ENCODE measurements around the gene HSD17B1.

HSD17B1 gene

GRCh38 chr17:42581744-42582270 is 29.1 kb downstream of the HSD17B1 start:
- TF ChIP-seq CTCF (IDR thresholded peaks at IDR 0.05; ENCODE audit: unreplicated experiment in 3 of 3) = no peak
- Mint-ChIP-seq H3K4me1 (peaks cover 15% of the 10 kb centered on the region), H3K27me3 (ENCODE audit: low read depth) (peaks cover 3% of the 10 kb centered on the region), H3K27ac (no peak overlapping the region), H3K36me3 (ENCODE audit: low read depth) (peaks cover 38% of the 10 kb centered on the region), H3K4me3 (no peak overlapping the region), H3K9me3 (no peaks in the 10 kb centered on the region)

- TF ChIP-seq CTCF (IDR thresholded peaks at IDR 0.05; ENCODE audit: unreplicated experiment in 3 of 3) = no peak
- Mint-ChIP-seq H3K27me3 (ENCODE audit: low read depth) (peaks cover 3% of the 10 kb centered on the region), H3K4me1 (no peaks in the 10 kb centered on the region), H3K9me3 (no peaks in the 10 kb centered on the region), H3K4me3 (no peak overlapping the region), H3K27ac (no peak overlapping the region), H3K36me3 (ENCODE audit: low read depth) (peaks cover 57% of the 10 kb centered on the region)
Observed at GRCh38 chr17:42584880-42585279, 32.2 kb downstream of the HSD17B1 start.

- peaks cover 1% of the 10 kb centered on the region for H3K27me3 Mint-ChIP-seq (ENCODE audit: low read depth)
- no peaks in the 10 kb centered on the region for H3K9me3 Mint-ChIP-seq
- no peak for TF ChIP-seq CTCF (IDR thresholded peaks at IDR 0.05; ENCODE audit: unreplicated experiment in 3 of 3)
- no peak overlapping the region for H3K4me3 Mint-ChIP-seq
- H3K36me3 Mint-ChIP-seq (ENCODE audit: low read depth) = peaks cover 57% of the 10 kb centered on the region
- no peak overlapping the region for H3K27ac Mint-ChIP-seq
- H3K4me1 Mint-ChIP-seq = no peaks in the 10 kb centered on the region
Observed at GRCh38 chr17:42585353-42585752, 32.6 kb downstream of the HSD17B1 start.

GRCh38 chr17:42586514-42587230 is 33.9 kb downstream of the HSD17B1 start:
- Mint-ChIP-seq H3K27me3 (ENCODE audit: low read depth) (no peaks in the 10 kb centered on the region), H3K9me3 (no peaks in the 10 kb centered on the region)

GRCh38 chr17:42590886-42591285 is 38.2 kb downstream of the HSD17B1 start:
- Mint-ChIP-seq H3K36me3 (ENCODE audit: low read depth) (peaks cover 43% of the 10 kb centered on the region), H3K4me1 (no peaks in the 10 kb centered on the region)

More at GRCh38 chr17:42586514-42587230, 33.9 kb downstream of the HSD17B1 start:
- Mint-ChIP-seq H3K27ac (no peak overlapping the region), H3K4me1 (no peaks in the 10 kb centered on the region), H3K4me3 (no peak overlapping the region), H3K36me3 (ENCODE audit: low read depth) (peaks cover 63% of the 10 kb centered on the region)
- no peak for TF ChIP-seq CTCF (IDR thresholded peaks at IDR 0.05; ENCODE audit: unreplicated experiment in 3 of 3)

More at GRCh38 chr17:42590886-42591285, 38.2 kb downstream of the HSD17B1 start:
- H3K27me3 Mint-ChIP-seq (ENCODE audit: low read depth) = no peaks in the 10 kb centered on the region
- H3K27ac Mint-ChIP-seq = no peak overlapping the region
- no peak for TF ChIP-seq CTCF (IDR thresholded peaks at IDR 0.05; ENCODE audit: unreplicated experiment in 3 of 3)
- no peak overlapping the region for H3K4me3 Mint-ChIP-seq
- H3K9me3 Mint-ChIP-seq = no peaks in the 10 kb centered on the region

Measured in nephron (organoid).